HG03064 (cell line): ENCODE measurements around the gene SRGAP3.

Experiments used
- ATAC-seq: cut with Tn5 transposase; IDR thresholded peaks from one replicate; pipeline ENCODE4 v1.9.1; 2021; ENCODE audit warnings: low read depth; ENCODE audit not compliant: unreplicated experiment

SRGAP3 gene

DNA sequence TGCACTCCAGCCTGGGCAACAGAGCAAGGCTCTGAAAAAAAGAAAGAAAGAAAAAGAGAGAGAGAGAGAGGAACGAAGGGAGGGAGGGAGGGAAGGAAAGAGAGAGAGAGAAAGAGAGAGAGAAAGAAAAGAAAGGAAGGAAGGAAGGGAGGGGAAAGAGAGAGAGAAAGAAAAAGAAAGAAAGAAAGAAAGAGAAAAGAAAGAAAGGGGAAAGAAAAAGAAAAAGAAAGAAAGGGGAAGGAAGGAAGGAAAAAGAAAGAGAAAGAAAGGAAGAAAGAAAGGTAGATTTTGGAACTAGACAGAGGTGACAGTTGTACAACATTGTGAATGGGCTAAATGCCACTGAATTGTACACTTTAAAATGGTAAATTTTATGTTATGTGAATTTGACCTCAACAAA, 5.3 kb upstream of the SRGAP3 start:
- ATAC-seq: no peak

DNA sequence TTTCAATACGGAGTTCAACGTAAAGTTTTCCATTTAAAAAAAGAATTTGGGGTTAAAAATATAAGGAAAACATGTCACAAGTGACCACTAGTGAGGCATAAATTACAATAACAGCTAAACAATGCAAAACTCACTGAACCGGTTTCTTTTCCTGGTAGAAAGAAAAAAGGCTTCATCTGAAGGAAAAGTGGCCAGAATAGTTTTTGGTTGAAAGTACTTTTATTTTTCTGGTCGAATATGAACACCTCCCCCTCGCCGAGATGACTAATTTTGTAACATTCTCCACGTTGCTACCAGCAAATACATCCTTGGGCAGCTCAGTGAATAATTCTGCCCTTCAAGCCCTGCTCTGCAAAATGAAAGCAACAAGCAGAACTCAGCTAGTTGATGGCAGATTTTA, 3.9 kb upstream of the SRGAP3 start:
- ATAC-seq: no peak

DNA sequence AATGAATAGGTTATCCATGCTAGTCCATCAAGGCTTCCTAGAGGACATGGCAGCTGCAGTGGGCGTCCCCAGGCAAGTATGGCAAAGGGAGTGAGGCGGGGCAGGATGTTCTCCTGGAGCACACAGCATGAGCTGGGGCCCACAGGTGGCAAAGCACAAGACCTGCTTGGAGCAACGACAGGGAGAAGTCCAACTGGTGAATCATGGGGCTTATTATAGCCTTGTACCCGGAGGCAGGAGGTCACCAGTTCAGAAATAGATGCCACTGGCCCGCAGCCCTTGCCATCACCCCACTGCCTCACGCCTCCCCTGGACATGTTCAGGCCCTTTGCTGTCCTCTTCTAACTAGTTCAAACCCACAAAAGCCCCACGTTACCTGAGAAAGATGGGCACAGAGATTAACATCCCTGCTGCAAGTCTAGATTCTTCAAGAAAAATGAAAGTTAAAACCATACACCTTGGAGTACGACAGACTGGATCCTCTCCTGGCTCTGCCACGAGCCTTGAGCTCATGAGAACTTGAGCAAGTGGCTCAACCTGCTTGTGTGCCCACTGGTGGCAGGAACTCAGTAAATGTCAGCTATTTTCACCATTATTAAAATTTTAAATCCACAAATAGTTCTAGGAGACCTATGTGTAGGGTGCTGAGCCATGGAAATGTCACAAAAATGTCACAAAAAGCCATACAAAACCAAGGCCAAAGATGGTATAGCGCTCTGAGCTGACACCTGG, 1.8 kb upstream of the SRGAP3 start:
- ATAC-seq: no peak

DNA sequence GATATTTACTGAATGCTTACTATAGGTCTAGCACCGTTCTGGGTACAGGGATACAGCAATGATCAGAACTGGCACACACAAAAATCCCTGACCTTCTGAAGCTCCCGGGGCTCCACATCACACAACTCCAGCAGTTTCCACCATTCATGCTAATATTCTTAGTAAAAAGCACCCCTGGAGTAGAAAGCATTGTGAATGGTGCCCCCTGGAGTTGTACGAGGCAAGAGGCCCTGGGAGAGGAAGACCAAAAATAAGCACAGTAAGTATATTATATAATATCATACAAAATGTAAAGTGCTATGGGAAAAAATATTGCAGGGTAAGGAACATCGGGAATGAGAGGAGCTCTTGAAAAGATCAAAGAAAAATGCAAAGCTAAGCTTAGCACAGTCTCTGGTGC, 790 bp upstream of the SRGAP3 start:
- no peak for ATAC-seq

DNA sequence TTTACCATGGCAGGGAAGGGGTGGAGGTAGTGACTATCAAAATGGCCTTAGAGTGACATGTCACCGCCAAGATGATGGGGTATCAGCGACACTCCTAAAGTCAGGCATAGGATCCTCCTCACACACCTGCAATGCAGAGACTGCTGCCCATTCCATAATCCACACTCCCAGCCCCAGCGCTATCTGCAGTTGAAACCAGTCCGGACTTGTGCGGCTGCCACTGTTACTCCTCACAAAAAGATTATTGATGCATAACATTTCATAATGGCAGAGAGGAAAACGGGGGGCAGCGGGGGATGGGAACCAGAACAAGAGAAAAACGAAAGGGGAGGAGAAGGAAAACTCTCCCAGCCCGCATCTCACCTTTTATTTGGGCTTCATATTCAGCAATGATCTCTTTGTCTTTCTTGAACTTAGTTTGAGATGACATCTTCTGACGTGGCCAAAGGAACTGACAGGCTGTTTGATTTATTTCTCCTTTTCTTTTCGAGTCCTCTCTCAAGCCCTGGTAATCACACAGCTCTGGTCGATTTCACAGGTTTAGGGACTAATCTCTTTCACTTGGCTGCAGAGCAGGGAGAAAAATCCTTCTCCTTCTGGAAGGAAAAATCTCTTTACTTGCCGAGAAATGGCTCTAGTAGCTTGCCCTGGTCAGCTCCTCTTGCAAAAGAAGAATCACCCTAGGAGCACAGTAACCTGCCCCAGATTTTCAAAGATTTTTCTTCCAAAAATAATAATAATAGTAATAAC, 749 bp downstream of the SRGAP3 start:
- no peak for ATAC-seq

DNA sequence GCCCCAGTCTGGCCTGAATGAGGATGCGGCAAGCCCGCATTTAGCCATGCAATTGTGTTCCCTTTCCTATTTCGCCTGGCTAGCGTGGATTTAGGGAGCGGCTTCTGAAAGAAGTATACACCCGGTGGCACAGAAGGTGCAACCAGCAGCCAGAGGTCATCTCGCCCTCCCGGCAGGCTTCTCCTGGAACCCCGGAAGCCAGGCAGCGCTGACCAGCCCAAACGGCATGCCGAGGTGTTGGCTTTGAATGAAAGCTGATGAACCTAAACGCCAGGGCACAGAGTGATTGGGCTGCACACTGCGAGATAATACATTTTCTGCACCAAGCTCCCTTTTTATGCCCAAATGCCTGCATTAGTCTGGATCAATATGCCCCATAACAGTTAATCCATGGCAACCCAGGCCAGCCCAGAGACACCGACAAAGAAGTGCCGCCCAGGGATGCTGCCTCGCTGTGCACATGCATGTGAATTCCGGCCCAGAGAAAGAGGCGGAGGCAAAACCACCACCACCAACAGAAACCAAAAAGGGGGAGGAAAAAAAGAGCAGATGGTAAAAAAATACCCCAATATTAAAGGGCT, 1.4 kb downstream of the SRGAP3 start:
- no peak for ATAC-seq

DNA sequence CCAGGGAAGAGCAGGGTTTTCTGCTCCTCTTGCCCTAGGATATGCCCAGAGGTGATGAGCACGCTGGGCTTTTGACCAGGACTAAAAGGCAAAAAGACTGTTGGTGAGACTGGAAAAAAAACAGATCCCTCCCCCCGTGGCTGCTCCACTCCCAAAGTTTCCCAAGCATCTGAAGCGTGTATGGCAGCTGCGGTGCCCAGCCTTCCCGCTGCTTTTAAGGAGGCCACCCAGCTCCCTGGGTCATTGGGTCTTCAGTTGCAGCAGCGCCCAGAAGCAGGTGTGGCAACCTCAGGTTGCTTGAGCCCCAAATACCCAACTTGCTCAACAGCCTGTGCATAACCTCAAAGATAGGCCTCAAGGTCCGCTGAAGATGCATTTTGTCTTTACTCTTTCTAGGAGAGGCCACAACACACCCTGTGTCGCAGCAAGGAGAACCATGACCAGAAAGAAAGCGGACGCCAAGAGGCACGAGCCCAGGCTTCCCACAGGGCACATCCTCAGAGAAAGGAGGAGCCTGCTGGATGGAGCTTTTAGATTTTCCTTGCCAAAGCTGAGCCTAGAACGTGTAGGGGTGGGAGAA, 2.0 kb downstream of the SRGAP3 start:
- no peak for ATAC-seq

DNA sequence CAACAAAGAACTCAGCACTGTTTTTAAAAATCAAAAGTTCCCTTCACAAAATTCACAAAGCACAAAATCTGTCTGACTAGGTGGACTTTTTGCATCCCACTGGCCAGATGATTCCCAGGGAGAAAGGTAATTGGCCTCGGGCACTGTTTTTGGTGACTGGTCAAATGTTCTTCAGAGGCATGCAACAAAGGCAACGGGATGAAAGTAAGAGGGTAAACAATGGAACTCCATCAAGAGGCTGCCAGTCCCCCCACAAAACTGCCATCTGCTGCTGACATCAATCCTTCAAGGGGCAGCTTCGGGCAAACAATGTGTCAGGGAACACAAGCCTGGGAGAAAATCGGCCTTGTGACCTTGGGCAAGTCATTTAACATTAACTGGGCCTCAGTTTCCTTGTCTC, 3.3 kb downstream of the SRGAP3 start:
- ATAC-seq: no peak

DNA sequence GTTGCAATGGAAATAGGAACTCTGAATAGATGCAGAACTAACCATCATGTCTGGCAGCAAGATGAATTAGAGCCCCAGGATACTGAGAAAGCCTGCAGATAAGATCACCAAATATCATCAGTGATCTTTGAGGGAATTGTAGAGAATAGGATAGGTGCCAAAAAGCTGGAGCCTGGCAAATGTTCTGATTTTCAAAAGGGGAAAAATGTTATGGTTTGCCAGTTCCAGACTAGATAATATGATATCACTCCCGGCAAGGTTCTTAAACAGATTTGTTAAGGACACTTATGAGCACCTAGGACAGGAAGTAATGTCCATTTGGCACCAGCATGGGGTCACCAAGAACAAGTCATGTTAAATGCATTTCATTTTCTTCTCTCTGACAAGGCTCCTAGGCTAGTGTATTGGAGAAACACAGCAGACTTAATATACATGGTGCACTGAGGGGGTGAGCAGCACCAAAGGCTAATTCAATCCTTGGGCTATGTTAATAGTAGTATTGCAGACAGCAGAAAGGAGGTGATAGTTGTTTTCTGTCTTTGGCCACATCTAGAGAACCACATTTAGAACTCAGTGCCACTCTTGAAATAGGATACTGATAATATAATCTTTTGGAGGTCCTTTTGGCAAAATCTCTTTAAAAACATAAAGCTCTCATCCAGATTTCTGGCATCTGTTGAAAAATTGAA, 4.8 kb downstream of the SRGAP3 start:
- ATAC-seq: no peak

DNA sequence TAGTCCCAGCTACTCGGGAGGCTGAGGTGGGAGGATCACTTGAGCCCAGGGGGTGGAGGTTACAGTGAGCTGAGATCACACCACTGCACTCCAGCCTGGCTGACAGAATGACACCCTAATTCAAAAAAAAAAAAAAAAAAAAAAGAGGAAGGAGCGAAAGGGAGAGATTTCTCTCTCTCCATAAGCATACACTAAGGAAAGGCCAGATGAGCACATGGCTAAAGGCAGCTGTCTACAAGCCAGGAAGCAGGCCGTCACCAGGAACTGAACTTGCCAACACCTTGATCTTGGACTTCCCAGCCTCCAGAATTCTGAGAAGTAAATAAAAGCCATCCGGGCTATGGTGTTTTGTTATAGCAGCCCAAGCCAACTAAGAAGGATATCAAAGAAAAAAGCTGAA, 7.5 kb downstream of the SRGAP3 start:
- ATAC-seq: no peak

DNA sequence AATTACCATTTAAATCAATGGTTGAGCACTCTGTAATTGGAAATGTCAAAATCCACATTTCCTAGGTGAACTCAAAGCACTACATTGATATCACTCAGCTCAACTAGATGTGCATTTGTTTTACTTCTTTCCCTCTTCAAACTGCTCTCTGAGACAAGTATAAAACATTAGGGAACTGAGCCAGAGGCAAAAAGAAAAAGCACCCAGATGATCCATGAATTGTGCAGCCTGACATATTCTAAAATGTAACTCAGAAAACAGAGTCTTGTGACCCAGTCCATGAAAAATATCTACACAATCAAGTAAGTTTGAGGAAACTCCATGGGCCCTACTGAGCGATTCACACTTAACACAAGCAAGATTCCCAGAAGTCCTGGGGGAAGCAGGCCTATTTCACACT, 9.8 kb downstream of the SRGAP3 start:
- ATAC-seq: no peak

DNA sequence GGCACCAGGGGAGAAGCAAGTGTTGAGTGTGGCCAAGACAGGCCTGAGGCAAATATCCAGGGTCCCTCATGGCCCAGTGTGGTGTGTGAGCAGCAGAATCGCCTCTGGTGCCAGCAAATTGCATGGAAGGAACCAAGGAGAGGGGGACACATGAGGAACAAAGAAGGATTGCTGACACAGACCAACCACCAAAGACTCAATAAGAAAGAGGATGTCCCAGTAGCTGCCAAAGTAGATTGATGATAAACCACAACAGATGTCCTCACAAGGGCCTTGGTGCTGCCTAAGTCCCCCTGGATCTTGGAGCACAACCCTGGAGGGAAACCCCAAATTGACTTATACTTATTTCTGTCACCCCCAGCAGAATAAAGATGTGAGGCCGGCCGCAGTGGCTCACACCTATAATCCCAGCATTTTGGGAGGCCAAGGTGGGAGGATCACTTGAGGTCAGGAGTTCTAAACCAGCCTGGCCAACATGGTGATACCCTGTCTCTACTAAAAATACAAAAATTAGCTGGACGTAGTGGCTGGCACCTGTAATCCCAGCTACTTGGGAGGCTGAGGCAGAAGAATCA, 10.6 kb downstream of the SRGAP3 start:
- no peak for ATAC-seq

DNA sequence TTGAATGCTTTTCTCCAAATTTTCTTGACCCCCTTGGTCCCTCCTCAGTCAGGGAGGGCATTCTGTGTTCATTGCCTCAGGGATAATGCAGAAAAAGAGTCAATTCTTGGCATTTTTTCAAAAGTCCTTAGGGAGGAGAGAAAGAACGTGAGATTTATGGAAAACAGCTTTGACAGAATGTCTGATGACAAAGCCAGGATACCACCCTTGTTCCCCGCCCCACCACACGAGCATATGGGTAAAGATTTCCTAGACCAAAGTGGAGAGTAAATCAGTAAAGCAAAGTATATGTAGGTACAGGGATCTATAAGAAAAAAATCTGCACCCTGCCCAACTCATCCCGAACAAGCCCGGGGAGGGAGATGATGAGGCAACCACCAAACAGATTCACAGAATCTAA, 11.2 kb downstream of the SRGAP3 start:
- ATAC-seq: no peak

DNA sequence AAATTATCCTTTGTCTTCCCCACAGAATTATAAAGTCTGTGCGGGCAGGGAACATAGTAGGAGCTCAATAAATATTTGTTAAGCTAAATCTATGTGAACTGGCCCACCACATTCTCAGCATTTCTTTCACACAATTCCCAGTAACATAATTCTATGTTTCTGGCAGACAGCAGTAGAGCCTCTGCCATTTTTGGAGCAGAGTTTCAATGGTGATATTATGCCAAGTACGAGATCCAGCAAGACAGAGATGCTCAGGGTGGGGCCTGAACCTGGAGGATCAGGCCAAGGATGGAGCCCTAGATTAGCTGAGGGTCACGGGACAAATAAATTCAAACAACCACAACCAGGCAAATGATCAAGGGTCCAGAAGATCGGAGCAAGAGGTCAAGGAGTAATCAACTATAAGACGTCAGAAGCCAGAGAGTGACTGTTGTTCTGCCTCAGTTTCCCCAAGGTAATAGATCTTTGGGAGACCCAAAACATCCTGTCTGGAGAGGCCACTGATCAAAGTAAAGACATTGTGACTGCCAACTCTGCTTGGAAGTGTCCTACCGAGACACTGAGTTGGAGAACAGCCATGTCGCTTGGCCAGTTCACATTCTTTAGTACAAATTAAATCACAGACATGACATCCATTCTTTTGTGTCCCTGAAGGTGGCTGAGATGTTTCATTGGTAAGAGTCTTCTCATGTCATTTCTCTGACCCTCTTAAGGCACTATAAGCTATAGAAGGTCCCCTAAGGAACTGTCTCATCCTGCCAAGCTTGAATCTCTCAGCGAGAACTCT, 15.4 kb downstream of the SRGAP3 start:
- ATAC-seq: no peak

DNA sequence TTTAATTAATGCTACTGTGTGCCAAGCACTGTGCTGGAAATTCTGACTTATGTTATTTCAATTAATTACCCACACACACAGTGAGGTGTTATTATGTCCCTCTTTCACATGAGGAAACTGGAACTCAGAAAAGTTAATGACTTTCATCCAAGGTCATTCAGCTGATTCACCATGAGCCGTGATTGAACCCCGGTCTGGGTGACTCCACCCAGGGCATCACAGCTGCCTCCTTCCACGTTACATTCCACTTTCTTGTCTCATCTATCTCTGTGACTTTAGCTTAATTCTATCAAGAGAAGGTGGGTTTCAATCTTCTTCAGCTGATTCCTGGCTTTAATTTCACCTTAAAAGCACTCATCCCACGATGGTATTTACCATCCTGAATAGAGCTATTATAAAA, 16.3 kb downstream of the SRGAP3 start:
- ATAC-seq: no peak

DNA sequence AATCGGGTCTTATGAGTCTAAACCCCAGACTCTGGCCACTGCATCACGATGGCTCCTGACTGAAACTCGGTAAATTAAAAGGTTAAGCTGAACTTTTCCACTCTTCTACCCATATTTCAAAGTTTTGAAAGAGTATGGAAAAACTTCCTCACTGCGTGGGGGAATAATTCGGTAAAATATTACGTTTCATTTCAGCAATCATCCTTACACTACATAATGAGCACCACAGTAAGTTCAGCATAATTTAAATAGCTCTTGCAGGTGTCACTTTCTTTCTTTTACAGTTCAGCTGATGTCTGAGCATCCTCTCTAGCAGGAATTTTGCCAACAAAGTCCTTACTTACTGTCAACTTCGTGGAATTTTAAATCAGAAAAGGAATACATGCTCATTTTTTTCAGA, 17.5 kb downstream of the SRGAP3 start:
- ATAC-seq: no peak

DNA sequence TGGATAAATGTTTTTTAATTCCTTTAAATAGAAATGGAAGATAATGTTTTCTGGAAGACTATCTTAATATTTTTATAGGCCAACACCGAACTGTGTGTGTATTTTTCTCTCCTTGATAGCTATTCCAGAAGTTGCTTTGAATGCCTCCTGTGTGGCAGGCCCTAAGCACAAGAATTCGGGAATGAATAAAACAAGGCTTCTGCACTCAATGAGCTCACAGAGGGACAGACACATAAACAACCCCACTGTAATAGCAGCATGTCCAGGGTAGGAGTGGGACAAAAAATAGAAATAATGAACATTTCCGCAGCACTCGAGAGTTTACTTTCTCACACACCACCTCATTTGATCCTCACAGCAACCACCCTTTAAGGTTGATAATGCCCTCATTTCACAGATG, 18.0 kb downstream of the SRGAP3 start:
- no peak for ATAC-seq

DNA sequence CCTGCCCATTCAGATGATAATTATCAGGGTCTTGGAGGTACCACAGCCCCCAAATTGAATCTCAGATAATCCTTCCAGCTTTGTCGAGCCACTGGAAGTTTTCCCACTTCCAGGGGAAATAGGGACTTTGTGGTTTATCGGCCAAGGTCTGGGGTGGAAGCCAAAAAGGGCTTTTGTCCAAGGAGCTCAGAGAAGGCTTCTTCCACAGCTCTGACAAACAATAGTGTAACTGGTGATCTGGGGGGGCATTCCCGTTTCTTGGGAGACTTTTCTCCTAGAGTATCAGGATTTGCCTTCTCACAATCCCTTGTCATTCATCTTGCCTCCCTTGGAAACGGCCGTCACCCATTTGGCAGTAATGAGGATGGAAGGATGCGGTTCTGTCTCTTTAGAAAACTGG, 18.4 kb downstream of the SRGAP3 start:
- no peak for ATAC-seq

DNA sequence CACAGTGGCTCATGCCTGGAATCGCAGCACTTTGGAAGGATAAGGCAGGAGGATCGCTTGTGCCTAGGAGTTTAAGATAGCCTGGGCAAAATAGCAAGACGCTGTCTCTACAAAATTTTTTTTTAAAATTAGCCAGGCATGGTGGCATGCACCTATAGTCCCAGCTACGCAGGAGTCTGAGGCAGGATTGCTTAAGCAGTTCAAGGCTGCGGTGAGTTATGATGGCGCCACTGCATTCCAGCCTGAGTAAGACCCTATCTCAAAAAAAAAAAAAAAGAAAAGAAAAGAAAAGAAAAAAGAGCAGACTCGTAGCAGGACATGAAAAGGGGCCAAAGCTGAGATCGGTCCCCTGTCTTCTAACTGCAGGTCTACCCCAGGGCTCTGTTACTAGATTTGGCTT, 18.9 kb downstream of the SRGAP3 start:
- ATAC-seq: no peak

DNA sequence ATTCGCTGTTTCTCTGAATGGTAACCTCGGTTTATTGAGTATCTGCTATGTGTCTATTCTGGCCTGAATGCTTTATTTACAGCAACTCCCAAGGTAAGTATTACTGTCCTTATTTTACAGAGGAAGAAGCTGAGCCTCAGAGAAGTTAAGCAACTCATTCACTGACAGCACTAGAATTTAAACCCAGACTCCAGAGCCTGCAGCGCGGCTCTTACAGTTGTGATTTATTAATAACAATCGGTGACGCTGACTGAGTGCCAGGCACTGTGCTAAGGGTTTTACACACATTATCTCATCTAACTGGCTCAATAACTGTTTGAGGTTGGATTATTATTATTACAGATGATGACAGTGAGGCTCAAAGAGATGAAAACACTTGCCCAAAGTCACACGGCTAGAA, 19.6 kb downstream of the SRGAP3 start:
- no peak for ATAC-seq
